Vagina (tissue), 2 donors: ENCODE measurements around the gene FBXO21. TPM values are rescaled to one million over a fixed set of nuclear protein-coding genes. Genes with fewer than 3 reads are reported as not detected.

Source experiments
- DNase-seq, 2 donors: peaks; one replicate each; pipeline ENCODE4 v3.0.0-alpha.2; 2017; ENCODE audit errors: extremely low spot score in 2 of 2
- H3K27ac ChIP-seq: fragments of 200-600 bp; sonication (generic); one replicate; pipeline ENCODE4 v1.5.1; 2019
- H3K27me3 ChIP-seq: fragments of 200-600 bp; sonication (generic); one replicate; pipeline ENCODE4 v1.5.1; 2019
- H3K36me3 ChIP-seq, 2 donors: fragments of 200-600 bp; sonication (generic); one replicate each; pipeline ENCODE4 v1.5.1; 2017 to 2019
- H3K4me1 ChIP-seq: fragments of 200-600 bp; sonication (generic); one replicate; pipeline ENCODE4 v1.5.1; 2019
- H3K4me3 ChIP-seq, 2 donors: fragments of 200-600 bp; sonication (generic); 1 replicate in 1 of 2; 2 replicates in 1 of 2; pipeline ENCODE4 v1.5.1; 2016 to 2019
- H3K9me3 ChIP-seq: fragments of 200-600 bp; sonication (generic); one replicate; pipeline ENCODE4 v1.5.1; 2019
- POLR2A ChIP-seq, 2 donors: fragments of 450-650 bp; IDR thresholded peaks; one replicate each; pipeline ENCODE4 v1.6.1; 2017; ENCODE audit warnings: antibody characterized with exemption in 2 of 2, mild to moderate bottlenecking in 2 of 2, moderate library complexity in 2 of 2
- POLR2AphosphoS5 ChIP-seq, 2 donors: sonication (generic); formaldehyde crosslinking; IDR thresholded peaks; one replicate each; pipeline ENCODE4 v1.9.0; 2017; ENCODE audit warnings: antibody characterized with exemption in 2 of 2, mild to moderate bottlenecking in 2 of 2, low read depth in 1 of 2; ENCODE audit not compliant: insufficient read depth in 1 of 2
- intact Hi-C: fragments of 100-400 bp; cut with DNase I; formaldehyde crosslinking; loops from one replicate; pipeline ENCODE4 v1.15.1; 2023
- total RNA-seq: library from RNA; depleted of rRNA; stranded (reverse); fragments of >200 nt; gene quantifications from one replicate; pipeline ENCODE4 v1.2.3, GENCODE V29; 2016
- TF ChIP-seq, protein P1 (sequence below), 3 experiments: fragments of 450-650 bp in 2 of 3; fragments of 200-600 bp in 1 of 3; sonication (generic) in 1 of 3; IDR thresholded peaks; one replicate each; pipeline ENCODE4 v1.5.1; 2017 to 2019; ENCODE audit warnings: antibody characterized with exemption in 3 of 3, mild to moderate bottlenecking in 2 of 3, moderate library complexity in 2 of 3

Gene FBXO21
- total RNA-seq, 1 donor from 2014 or later, result 62.4 TPM

GRCh38 chr12:117093431-117093830, 96.8 kb downstream of the FBXO21 start:
- H3K27ac ChIP-seq, result no peak overlapping the region
- H3K9me3 ChIP-seq, result peaks cover 8% of the 10 kb centered on the region
- no peaks in the 10 kb centered on the region for H3K36me3 ChIP-seq
- DNase-seq, result no peak
- H3K27me3 ChIP-seq, result no peaks in the 10 kb centered on the region
- intact Hi-C loops, result no loop called here
- H3K4me3 ChIP-seq, result no peak overlapping the region
- peaks cover 3% of the 10 kb centered on the region for H3K4me1 ChIP-seq
- TF ChIP-seq POLR2A (IDR thresholded peaks at IDR 0.05), result no peak
- no peak for TF ChIP-seq POLR2AphosphoS5 (IDR thresholded peaks at IDR 0.05; ENCODE audit: insufficient read depth in 1 of 2, low read depth in 1 of 2)
- TF ChIP-seq, protein P1, sequence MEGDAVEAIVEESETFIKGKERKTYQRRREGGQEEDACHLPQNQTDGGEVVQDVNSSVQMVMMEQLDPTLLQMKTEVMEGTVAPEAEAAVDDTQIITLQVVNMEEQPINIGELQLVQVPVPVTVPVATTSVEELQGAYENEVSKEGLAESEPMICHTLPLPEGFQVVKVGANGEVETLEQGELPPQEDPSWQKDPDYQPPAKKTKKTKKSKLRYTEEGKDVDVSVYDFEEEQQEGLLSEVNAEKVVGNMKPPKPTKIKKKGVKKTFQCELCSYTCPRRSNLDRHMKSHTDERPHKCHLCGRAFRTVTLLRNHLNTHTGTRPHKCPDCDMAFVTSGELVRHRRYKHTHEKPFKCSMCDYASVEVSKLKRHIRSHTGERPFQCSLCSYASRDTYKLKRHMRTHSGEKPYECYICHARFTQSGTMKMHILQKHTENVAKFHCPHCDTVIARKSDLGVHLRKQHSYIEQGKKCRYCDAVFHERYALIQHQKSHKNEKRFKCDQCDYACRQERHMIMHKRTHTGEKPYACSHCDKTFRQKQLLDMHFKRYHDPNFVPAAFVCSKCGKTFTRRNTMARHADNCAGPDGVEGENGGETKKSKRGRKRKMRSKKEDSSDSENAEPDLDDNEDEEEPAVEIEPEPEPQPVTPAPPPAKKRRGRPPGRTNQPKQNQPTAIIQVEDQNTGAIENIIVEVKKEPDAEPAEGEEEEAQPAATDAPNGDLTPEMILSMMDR (IDR thresholded peaks at IDR 0.05), result no peak

DNA sequence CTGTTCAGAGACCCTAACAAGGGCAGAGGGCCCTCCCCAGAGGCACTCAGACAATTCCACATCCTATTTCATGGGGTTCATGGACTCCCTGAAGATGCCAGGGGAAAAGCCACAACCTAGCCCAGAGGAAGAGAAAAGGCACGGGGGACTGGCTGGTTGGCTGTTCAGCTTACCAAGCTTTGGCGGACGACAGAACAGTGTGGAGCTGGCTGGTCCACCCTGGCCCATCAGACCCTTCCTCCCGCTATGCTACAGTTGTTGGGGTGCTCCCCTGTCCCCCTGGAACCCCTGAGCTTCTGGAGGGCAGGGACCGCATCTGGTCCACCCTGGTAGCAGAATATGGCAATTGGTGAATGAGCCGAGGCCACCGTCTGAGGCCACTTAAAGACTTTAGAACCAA, 97.4 kb downstream of the FBXO21 start:
- intact Hi-C loops, result no loop called here
- Histone ChIP-seq H3K9me3 (peaks cover 8% of the 10 kb centered on the region), H3K4me1 (no peaks in the 10 kb centered on the region), H3K36me3 (no peaks in the 10 kb centered on the region), H3K27me3 (no peaks in the 10 kb centered on the region), H3K27ac (no peak overlapping the region), H3K4me3 (no peak overlapping the region)
- no peak for DNase-seq
- TF ChIP-seq, protein P1 (IDR thresholded peaks at IDR 0.05), result no peak
- no peak for TF ChIP-seq POLR2A (IDR thresholded peaks at IDR 0.05)
- no peak for TF ChIP-seq POLR2AphosphoS5 (IDR thresholded peaks at IDR 0.05; ENCODE audit: insufficient read depth in 1 of 2, low read depth in 1 of 2)

DNA sequence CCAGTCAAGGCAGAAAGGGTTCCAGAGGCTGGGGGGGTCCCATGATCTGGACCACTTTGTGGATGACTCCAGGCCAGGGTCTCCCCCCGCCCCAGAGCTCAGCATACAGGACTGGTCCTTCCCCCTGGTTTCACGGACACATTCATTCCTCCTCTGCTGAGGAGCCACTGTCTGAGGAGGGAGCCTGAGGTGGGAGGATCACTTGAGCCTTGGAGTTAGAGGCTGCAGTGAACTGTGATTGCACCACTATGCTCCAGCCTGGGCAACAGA, 97.8 kb downstream of the FBXO21 start:
- intact Hi-C loops, result no loop called here
- H3K4me3 ChIP-seq, result no peak overlapping the region
- no peaks in the 10 kb centered on the region for H3K4me1 ChIP-seq
- no peaks in the 10 kb centered on the region for H3K27me3 ChIP-seq
- no peak for DNase-seq
- H3K27ac ChIP-seq, result no peak overlapping the region
- H3K36me3 ChIP-seq, result no peaks in the 10 kb centered on the region
- peaks cover 8% of the 10 kb centered on the region for H3K9me3 ChIP-seq
- TF ChIP-seq POLR2AphosphoS5 (IDR thresholded peaks at IDR 0.05; ENCODE audit: insufficient read depth in 1 of 2, low read depth in 1 of 2) (no peak), POLR2A (IDR thresholded peaks at IDR 0.05) (no peak)
- TF ChIP-seq, protein P1 (IDR thresholded peaks at IDR 0.05), result no peak

Other genes with a start within 250 kb of the FBXO21 start
- 10.8 TPM for gene TESC, start 91.1 kb downstream of the FBXO21 start, total RNA-seq
- 9.6 TPM for gene NOS1, start 171.2 kb upstream of the FBXO21 start, total RNA-seq